HG02973 (cell line): ENCODE results near the gene DCLK1.

Experiments
- ATAC-seq: cut with Tn5 transposase; IDR thresholded peaks from one replicate; pipeline ENCODE4 v1.9.1; 2021; ENCODE audit warnings: moderate library complexity; ENCODE audit not compliant: unreplicated experiment

Gene DCLK1

GRCh38 chr13:35765941-35766340 is 365.2 kb downstream of the DCLK1 start:
- no peak for ATAC-seq

- ATAC-seq, result no peak
Measured at GRCh38 chr13:35765366-35765765, 365.8 kb downstream of the DCLK1 start.

GRCh38 chr13:35764326-35765015 is 366.7 kb downstream of the DCLK1 start:
- no peak for ATAC-seq

- no peak for ATAC-seq
Measured at GRCh38 chr13:35763782-35764123, 367.4 kb downstream of the DCLK1 start.

- no peak for ATAC-seq
Measured at GRCh38 chr13:35763060-35763781, 368.0 kb downstream of the DCLK1 start.

GRCh38 chr13:35761440-35762252 is 369.5 kb downstream of the DCLK1 start:
- no peak for ATAC-seq

GRCh38 chr13:35760735-35761281 is 370.4 kb downstream of the DCLK1 start:
- no peak for ATAC-seq

GRCh38 chr13:35747594-35747993 is 383.6 kb downstream of the DCLK1 start:
- no peak for ATAC-seq

GRCh38 chr13:35744566-35745178 is 386.5 kb downstream of the DCLK1 start:
- no peak for ATAC-seq

- ATAC-seq, result no peak
Measured at GRCh38 chr13:35744144-35744543, 387.0 kb downstream of the DCLK1 start.

GRCh38 chr13:35743165-35743564 is 388.0 kb downstream of the DCLK1 start:
- ATAC-seq, result no peak

- no peak for ATAC-seq
Measured at GRCh38 chr13:35741657-35742056, 389.5 kb downstream of the DCLK1 start.

GRCh38 chr13:35736876-35737275 is 394.3 kb downstream of the DCLK1 start:
- no peak for ATAC-seq

GRCh38 chr13:35733827-35734226 is 397.4 kb downstream of the DCLK1 start:
- ATAC-seq, result no peak

- ATAC-seq, result no peak
Measured at GRCh38 chr13:35732565-35732964, 398.6 kb downstream of the DCLK1 start.

GRCh38 chr13:35731471-35731870 is 399.7 kb downstream of the DCLK1 start:
- no peak for ATAC-seq

- ATAC-seq, result no peak
Measured at GRCh38 chr13:35729926-35730627, 401.1 kb downstream of the DCLK1 start.

GRCh38 chr13:35727881-35728280 is 403.3 kb downstream of the DCLK1 start:
- ATAC-seq, result no peak

GRCh38 chr13:35724446-35724845 is 406.7 kb downstream of the DCLK1 start:
- no peak for ATAC-seq

GRCh38 chr13:35723821-35724220 is 407.4 kb downstream of the DCLK1 start:
- ATAC-seq, result no peak
